AG04449 (cell line): Measurements from ENCODE around the gene FASTK.

ENCODE experiments used
- CTCF ChIA-PET: fragments of 350-600 bp; formaldehyde crosslinking; extraction: SDS; loops from one replicate; lab custom pipeline; 2021; ENCODE audit warnings: antibody characterized with exemption; lab: Yijun Ruan, JAX
- POLR2A ChIA-PET: fragments of 400-600, 350-600 bp; formaldehyde crosslinking; extraction: SDS; loops from one replicate; lab custom pipeline; 2020; ENCODE audit warnings: antibody characterized with exemption, inconsistent platforms; lab: Yijun Ruan, JAX
- DNase-seq: peaks from one replicate; pipeline ENCODE4 v3.0.0-alpha.2; 2010; ENCODE audit warnings: low read depth, low spot score
- H3K4me3 ChIP-seq: 2 replicates; pipeline ENCODE4 v1.5.1; 2011; ENCODE audit warnings: low read depth, mild to moderate bottlenecking, control low read depth, low read length
- TF ChIP-seq, protein P1 (sequence below): IDR thresholded peaks from one replicate; pipeline ENCODE4 v1.5.1; 2011; ENCODE audit warnings: mild to moderate bottlenecking, moderate library complexity, low read length, control low read depth, inconsistent platforms; ENCODE audit not compliant: insufficient read depth; ENCODE audit errors: missing control alignments

Gene FASTK

DNA sequence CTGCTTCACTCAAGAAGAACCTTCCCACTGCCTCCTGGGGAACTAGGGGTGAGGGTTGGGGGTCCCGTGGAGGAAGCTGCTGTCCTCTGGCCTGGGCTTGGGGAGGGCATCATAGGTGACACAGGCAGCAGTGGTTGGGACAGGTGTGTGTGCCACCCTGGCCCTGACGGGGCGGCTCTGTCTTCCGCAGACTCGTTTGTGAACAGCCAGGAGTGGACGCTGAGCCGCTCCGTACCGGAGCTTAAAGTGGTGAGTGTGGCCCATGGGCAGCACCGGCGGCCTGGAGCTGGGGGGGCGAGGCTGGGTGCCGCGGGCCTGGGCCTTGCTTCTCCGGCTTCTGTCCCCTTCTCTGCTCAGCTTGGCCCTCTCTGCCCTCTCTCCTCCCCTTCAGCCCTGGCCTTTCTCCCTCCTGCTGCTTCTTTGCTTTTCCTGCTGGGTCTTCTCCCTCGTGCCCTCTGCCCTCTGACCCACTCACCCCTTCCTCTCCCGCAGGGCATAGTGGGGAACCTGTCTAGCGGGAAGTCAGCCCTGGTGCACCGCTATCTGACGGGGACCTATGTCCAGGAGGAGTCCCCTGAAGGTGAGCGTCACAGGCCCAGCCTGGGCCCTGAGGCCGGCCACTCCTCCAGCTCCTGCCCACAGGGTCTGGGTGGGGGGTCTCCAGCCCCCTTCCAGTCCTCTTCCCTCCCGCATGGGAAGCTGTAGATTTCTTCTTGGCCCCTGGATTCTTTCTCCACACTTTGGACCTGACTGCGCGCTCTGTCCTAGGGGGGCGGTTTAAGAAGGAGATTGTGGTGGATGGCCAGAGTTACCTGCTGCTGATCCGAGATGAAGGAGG lies 36.2 kb upstream of the FASTK start:
- TF ChIP-seq, protein P1, sequence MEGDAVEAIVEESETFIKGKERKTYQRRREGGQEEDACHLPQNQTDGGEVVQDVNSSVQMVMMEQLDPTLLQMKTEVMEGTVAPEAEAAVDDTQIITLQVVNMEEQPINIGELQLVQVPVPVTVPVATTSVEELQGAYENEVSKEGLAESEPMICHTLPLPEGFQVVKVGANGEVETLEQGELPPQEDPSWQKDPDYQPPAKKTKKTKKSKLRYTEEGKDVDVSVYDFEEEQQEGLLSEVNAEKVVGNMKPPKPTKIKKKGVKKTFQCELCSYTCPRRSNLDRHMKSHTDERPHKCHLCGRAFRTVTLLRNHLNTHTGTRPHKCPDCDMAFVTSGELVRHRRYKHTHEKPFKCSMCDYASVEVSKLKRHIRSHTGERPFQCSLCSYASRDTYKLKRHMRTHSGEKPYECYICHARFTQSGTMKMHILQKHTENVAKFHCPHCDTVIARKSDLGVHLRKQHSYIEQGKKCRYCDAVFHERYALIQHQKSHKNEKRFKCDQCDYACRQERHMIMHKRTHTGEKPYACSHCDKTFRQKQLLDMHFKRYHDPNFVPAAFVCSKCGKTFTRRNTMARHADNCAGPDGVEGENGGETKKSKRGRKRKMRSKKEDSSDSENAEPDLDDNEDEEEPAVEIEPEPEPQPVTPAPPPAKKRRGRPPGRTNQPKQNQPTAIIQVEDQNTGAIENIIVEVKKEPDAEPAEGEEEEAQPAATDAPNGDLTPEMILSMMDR = no peak
- CTCF ChIA-PET = interaction anchor here (0.6 to 16.7 kb wide), 9 partner anchors 7 to 155 kb away, joined by 3 to 347 read pairs (median 3); partner anchors contain the start of genes AGAP3, ATG9B, FASTK and TMUB1
- DNase-seq = no peak
- POLR2A ChIA-PET = no interaction called here
- no peak overlapping the region for H3K4me3 ChIP-seq

DNA sequence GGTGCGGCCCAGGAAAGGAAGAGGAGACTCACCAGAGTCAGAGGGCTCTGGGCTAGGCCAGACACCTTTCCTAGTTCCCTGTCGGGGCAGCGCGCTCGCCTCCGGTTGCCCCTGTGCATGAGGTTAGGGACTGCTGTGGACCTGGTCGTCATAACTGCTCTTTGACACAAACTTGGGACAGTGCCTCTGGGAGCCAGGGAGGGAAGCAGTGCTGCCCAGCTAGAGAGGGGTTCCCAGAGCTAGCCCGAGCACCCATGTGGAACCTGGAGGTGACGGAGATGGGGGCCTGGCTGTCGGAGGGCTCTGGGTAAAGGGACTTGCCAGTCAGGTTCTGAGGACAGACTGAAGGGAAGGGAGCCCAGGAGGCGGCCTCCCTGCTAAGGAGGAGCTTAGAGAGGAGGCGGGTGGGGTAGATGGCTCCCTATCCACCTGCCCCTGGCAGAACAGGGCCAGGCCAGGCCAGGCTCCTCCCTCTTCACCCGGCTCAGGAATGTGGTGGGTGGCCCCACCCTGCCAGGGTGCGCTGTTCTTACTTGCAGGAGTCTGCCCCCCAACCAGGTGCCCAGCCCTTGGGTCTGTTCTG lies 35.3 kb upstream of the FASTK start:
- DNase-seq = no peak
- TF ChIP-seq, protein P1 = no peak
- POLR2A ChIA-PET = no interaction called here
- H3K4me3 ChIP-seq = peak overlapping the region; percentile 8; the same call in 1 of the 2 replicates
- CTCF ChIA-PET = interaction anchor here (0.7 to 16.7 kb wide), 9 partner anchors 8 to 218 kb away, joined by 3 to 347 read pairs (median 4); partner anchors contain the start of genes AGAP3, ATG9B, FASTK and TMUB1

DNA sequence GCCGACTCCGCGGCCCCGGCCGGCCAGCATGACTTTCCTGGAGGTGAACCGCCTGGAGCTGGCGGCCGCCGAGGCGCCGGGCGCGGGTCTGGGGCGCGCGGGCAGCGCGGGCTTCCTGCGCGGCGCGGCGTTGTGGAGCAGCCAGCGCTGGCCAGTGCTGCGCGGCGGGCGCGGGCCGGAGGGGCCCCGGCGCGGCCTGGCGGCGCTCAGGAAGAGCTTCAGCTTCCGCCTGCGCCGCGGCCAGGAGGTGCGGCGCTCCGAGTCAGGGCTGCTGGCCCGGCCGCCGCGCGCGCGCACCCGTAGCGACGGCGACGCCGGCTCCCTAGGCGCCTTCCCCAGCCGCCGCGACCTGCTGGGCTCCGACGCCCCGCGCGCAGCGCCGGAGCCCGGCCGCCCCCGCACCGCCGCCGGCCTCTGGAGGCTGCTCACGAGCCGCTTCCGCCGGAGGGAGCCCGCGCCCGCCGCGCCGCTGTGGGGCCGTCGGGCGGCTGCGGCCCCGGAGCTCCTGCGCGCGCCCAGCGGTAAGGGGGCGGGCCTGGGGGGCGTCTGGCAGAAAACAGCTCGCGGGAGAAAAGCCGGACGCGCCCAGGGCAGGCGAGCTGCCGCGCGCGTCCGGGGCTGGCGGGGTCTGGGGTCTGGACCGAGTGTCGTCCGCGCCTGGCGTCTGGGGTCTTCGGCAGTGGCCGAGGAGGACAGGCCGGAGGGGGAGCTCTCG lies 34.7 kb upstream of the FASTK start:
- H3K4me3 ChIP-seq = peak overlapping the region; percentile 12; the same call in 1 of the 2 replicates
- ChIA-PET POLR2A (no interaction called here), CTCF (interaction anchor here (0.7 to 16.7 kb wide), 10 partner anchors 9 to 217 kb away, joined by 3 to 347 read pairs (median 4); partner anchors contain the start of genes AGAP3, ATG9B, FASTK and TMUB1)
- TF ChIP-seq, protein P1 = no peak
- DNase-seq = no peak

DNA sequence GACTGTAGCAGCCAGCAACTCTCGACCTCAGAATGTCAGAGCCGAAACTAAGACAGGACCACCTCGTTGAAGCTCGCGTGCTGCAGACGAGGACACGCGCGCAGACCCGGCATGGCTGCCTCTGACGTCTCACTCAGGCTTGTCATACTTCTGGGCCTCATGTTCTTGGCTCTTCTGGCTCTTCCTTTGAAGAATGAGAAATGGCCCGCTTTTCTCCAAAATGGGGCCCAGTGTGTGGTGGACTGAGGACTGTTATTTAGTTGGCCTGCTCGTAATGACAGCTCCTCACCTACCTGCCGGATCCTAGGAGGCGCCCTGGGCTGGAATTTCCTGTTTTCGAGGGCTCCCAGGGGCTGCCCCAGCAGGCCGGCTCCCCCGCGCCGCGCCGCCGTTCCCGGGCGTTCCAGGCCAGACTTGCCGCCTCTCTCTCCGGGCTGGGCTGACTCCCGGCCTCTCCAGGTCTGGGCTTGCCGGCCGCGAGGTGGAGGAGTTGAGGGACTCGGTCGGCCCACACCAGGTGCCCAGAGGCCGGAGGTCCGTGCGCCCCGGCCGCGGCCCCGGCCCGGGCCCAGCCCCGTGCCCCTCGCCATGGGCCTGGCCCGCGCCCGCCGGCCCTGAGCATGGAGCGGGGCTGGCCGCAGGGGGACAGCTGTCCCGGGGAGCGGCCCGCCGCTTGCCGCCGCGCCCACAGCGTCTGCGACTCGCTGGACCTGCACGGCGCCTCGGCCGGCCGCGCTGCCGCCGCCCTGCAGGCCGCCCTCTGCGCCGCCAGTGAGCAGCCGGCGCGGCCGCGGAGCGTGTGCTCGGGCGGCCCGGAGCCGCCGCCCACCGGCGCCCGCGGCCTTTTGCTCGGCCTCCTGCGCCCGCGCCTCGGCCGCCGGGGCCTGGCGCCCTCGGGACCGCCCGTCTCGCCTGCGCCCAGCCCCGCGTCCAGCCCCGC lies 33.8 kb upstream of the FASTK start:
- no peak for DNase-seq
- POLR2A ChIA-PET = interaction anchor here (0.8 to 1.2 kb wide), 2 partner anchors 22 to 86 kb away, joined by 3 to 5 read pairs; partner anchors contain the start of gene ABCB8
- peak overlapping the region; percentile 33 for H3K4me3 ChIP-seq
- TF ChIP-seq, protein P1 = no peak
- CTCF ChIA-PET = interaction anchor here (0.7 to 16.7 kb wide), 16 partner anchors 8 to 216 kb away, joined by 3 to 347 read pairs (median 29); partner anchors contain the start of genes AGAP3, ATG9B, FASTK and TMUB1
